ENCODE data around the gene TBC1D9B.

The TBC1D9B gene

GRCh38 chr5:179819296-179820126 lies 88.2 kb downstream of the TBC1D9B start:
- peak; percentile 70 for DNase-seq

DNA sequence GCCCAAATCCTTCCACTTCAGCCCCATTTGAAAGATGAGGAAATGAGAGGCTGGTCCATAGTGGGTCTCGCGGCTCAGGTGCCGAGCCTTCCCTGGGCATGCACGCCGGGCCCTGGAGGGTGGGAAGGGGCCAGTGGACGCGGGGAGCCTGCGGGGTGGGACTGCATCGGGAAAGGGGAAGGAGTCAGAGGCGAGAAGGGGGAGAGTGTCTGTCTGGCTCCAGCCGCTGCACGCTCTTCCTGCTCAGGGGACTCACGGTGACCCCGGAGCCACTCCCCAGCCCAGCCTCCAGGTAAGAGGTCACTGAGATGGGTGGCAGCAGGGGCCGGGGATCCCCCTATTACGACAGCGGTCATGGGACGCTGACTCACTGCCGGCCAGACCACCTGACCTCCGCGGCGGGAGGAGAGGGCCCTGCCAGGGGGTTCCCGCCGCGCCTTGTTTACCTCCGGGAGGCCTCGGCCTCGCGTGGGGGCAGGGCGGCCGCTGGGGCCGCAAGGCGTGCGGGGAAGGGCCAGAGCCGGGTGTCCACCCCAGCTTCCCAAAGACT lies 88.9 kb downstream of the TBC1D9B start:
- DNase-seq: peak; percentile 91

GRCh38 chr5:179817890-179818745 lies 89.6 kb downstream of the TBC1D9B start:
- DNase-seq: no peak

GRCh38 chr5:179817470-179817840 lies 90.2 kb downstream of the TBC1D9B start:
- DNase-seq: no peak

- no peak for DNase-seq
Observed at GRCh38 chr5:179816796-179817469, 90.8 kb downstream of the TBC1D9B start.

DNA sequence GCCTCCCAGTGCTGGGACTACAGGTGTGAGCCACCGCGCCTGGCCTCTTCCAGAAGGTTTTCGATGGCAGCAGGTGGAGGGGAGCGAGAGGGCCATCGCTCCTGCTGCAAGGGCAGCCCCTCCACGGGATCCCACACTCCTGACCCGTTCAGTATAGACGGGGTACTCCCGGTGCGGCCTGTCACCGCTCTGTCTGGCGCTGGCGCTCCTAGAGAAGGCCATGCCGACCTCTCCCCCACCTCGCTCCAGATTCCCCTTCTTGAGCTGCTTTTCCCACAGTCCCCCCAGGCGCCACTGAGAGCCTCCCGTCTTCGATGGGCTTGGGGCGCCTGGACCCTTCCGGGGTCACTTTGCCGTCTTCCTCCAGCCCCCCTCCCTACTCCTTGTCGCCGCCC lies 91.3 kb downstream of the TBC1D9B start:
- no peak for DNase-seq

GRCh38 chr5:179815491-179816249 lies 92.0 kb downstream of the TBC1D9B start:
- DNase-seq: no peak

DNA sequence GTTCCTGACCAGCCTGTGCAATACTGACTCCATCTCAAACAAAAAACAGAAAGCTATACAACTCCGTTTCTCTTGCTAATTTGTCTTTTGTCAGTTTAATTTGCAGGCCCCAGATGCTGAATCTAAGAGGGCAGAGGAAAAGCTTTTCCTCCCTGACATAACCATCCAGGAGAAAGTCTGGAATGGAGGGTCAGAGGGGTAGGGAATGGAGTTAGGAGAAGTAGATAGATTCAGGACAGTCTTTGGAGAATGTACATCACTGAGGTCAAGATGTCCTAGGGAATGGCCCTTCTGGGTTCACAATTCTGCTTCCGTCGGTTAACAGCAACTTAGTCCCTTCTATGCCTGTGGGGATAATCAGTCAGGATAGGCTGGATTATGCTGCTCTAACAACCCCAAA lies 93.6 kb downstream of the TBC1D9B start:
- DNase-seq: no peak

- no peak for DNase-seq
Observed at GRCh38 chr5:179812997-179813607, 94.6 kb downstream of the TBC1D9B start.

DNA sequence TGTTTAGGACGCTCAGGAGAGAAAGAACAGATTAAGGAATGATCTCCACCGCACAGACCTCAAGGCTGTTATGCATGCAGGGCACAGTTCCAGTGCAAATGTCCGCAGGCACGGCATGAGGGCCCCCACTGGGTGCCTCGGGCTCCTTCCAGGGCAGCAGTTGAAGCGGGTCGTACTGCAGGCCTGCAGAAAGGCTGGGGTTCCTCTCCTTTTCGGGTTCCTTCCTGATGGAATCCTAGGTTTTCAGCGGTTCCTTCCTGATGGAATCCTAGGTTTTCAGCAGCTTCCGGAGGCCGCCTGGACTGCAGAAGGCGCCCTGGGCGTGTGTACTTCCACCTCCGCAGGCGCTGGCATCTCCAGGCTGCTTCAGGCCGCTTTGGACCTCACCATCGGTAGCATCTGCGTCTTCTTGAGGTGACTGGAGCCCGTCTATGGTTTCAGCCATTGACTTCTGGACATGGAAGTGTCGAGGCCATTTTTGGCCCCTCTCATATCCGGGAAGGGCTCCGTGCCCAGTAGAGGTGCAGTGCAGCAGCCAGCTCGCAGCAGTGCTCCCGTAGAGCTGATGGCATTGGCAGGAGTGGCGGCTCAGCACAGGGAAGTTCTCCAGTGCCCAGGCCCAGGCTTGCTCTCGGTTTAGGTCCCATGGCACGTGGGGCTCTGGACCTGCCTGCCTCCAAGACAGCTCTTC lies 95.4 kb downstream of the TBC1D9B start:
- DNase-seq: no peak

All from activated CD4-positive, CD25-positive, alpha-beta regulatory T cell treated with anti-CD3 and anti-CD28 coated beads, Interleukin-2, amount 50 U/mL, for 72 hours (primary cell).